Endothelial cell of umbilical vein (primary cell): ENCODE measurements around the gene TPRG1L.

Source experiments
- EZH2 ChIP-seq: IDR thresholded peaks from 2 replicates; pipeline ENCODE4 v1.6.1; 2012; ENCODE audit warnings: borderline replicate concordance, low read depth, mild to moderate bottlenecking, moderate library complexity, low read length, inconsistent platforms; ENCODE audit not compliant: severe bottlenecking
- JUN ChIP-seq: IDR thresholded peaks from 2 replicates; pipeline ENCODE4 v1.6.1; 2011; ENCODE audit warnings: borderline replicate concordance, low read depth; ENCODE audit not compliant: insufficient read length, insufficient read depth
- MAX ChIP-seq: IDR thresholded peaks from 2 replicates; pipeline ENCODE4 v1.6.1; 2011; ENCODE audit not compliant: insufficient read depth, insufficient read length
- MYC ChIP-seq: IDR thresholded peaks from one replicate; pipeline ENCODE4 v1.6.1; 2011; ENCODE audit warnings: mild to moderate bottlenecking, low read depth, low read length
- POLR2A ChIP-seq: IDR thresholded peaks from 2 replicates; pipeline ENCODE4 v1.6.1; 2012; ENCODE audit warnings: low read depth, mild to moderate bottlenecking, control low read depth, low read length
- POLR2AphosphoS5 ChIP-seq: IDR thresholded peaks from 2 replicates; pipeline ENCODE4 v1.6.1; 2012; ENCODE audit warnings: low read depth, mild to moderate bottlenecking, control low read depth, low read length, moderate library complexity; ENCODE audit not compliant: insufficient read depth
- TF ChIP-seq, protein P1 (sequence below), 2 donors: IDR thresholded peaks; 1 replicate in 1 of 2; 2 replicates in 1 of 2; pipeline ENCODE4 v1.5.1; 2011; ENCODE audit warnings: low read length in 2 of 2, mild to moderate bottlenecking in 2 of 2, moderate library complexity in 2 of 2, control low read depth in 1 of 2, inconsistent platforms in 1 of 2, low read depth in 1 of 2; ENCODE audit not compliant: insufficient read depth in 1 of 2; ENCODE audit errors: extremely low read depth in 1 of 2

DNA sequence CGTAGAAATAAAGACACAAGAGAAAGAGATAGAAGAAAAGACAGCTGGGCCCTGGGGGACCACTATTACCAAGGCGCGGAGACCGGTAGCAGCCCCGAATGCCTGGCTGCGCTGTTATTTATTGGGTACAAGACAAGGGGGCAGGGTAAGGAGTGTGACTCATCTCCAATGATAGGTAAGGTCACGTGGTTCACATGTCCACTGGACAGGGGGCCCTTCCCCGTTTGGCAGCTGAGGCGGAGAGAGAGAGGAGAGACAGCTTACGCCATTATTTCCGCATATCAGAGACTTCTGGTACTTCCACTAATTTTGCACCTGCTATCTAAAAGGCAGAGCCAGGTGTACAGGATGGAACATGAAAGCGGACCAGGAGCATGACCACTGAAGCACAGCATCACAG is 4.1 kb upstream of the TPRG1L start:
- TF ChIP-seq EZH2 = no peak
- TF ChIP-seq, protein P1, sequence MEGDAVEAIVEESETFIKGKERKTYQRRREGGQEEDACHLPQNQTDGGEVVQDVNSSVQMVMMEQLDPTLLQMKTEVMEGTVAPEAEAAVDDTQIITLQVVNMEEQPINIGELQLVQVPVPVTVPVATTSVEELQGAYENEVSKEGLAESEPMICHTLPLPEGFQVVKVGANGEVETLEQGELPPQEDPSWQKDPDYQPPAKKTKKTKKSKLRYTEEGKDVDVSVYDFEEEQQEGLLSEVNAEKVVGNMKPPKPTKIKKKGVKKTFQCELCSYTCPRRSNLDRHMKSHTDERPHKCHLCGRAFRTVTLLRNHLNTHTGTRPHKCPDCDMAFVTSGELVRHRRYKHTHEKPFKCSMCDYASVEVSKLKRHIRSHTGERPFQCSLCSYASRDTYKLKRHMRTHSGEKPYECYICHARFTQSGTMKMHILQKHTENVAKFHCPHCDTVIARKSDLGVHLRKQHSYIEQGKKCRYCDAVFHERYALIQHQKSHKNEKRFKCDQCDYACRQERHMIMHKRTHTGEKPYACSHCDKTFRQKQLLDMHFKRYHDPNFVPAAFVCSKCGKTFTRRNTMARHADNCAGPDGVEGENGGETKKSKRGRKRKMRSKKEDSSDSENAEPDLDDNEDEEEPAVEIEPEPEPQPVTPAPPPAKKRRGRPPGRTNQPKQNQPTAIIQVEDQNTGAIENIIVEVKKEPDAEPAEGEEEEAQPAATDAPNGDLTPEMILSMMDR (IDR thresholded peaks at IDR 0.05; ENCODE audit: extremely low read depth in 1 of 2, insufficient read depth in 1 of 2, low read depth in 1 of 2, low read length in 2 of 2) = no peak
- TF ChIP-seq MYC = no peak
- no peak for TF ChIP-seq POLR2A
- TF ChIP-seq MAX = no peak
- TF ChIP-seq POLR2AphosphoS5 = no peak
- no peak for TF ChIP-seq JUN
